ENCODE results near the gene ARL3.
"Not testable (repeated sequence)": the region's sequence is repeated elsewhere in the genome, so short reads cannot be mapped to it uniquely, and the experiment has no call there.

The ARL3 gene

DNA sequence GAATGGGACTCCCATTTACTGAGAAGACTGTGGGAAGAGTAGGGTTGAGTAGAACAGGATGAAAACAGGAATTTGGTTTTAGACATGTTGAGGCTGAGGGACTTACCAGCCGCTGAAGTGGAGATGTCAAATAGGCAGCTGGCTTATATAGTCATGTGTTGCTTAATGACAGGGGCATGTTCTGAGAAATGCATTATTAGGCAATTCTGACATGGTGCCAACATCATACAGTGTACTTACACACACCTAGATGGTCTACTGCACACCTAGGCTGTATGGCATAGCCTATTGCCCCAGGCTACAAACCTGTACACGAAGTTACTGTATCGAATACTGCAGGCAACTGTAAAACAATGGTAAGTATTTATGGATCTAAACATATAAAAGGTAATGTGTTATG is 17.5 kb downstream of the ARL3 start:
- DNase-seq (ENCODE audit: low read depth) = no peak
- H3K4me3 ChIP-seq (ENCODE audit: low read depth, low read length) = no peak overlapping the region
- in situ Hi-C loops (cut with HindIII; ENCODE audit: low sequenced_read_pairs) = no loop called here
- TF ChIP-seq, protein P1, sequence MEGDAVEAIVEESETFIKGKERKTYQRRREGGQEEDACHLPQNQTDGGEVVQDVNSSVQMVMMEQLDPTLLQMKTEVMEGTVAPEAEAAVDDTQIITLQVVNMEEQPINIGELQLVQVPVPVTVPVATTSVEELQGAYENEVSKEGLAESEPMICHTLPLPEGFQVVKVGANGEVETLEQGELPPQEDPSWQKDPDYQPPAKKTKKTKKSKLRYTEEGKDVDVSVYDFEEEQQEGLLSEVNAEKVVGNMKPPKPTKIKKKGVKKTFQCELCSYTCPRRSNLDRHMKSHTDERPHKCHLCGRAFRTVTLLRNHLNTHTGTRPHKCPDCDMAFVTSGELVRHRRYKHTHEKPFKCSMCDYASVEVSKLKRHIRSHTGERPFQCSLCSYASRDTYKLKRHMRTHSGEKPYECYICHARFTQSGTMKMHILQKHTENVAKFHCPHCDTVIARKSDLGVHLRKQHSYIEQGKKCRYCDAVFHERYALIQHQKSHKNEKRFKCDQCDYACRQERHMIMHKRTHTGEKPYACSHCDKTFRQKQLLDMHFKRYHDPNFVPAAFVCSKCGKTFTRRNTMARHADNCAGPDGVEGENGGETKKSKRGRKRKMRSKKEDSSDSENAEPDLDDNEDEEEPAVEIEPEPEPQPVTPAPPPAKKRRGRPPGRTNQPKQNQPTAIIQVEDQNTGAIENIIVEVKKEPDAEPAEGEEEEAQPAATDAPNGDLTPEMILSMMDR (IDR thresholded peaks at IDR 0.05; ENCODE audit: low read depth, low read length, missing control alignments) = no peak

GRCh38 chr10:102695401-102695800 is 18.8 kb downstream of the ARL3 start:
- H3K4me3 ChIP-seq (ENCODE audit: low read depth, low read length); in situ Hi-C loops (cut with HindIII; ENCODE audit: low sequenced_read_pairs); DNase-seq (ENCODE audit: low read depth): not testable (repeated sequence)

- no peak overlapping the region for H3K4me3 ChIP-seq (ENCODE audit: low read depth, low read length)
- TF ChIP-seq, protein P1 (IDR thresholded peaks at IDR 0.05; ENCODE audit: low read depth, low read length, missing control alignments) = no peak
- in situ Hi-C loops (cut with HindIII; ENCODE audit: low sequenced_read_pairs) = no loop called here
- DNase-seq (ENCODE audit: low read depth) = no peak
These were observed 22.7 kb downstream of the ARL3 start for GRCh38 chr10:102691285-102692066.

GRCh38 chr10:102683736-102684135 is 30.5 kb downstream of the ARL3 start:
- no peak for DNase-seq (ENCODE audit: low read depth)
- in situ Hi-C loops (cut with HindIII; ENCODE audit: low sequenced_read_pairs) = no loop called here
- TF ChIP-seq, protein P1 (IDR thresholded peaks at IDR 0.05; ENCODE audit: low read depth, low read length, missing control alignments) = no peak
- no peak overlapping the region for H3K4me3 ChIP-seq (ENCODE audit: low read depth, low read length)

DNA sequence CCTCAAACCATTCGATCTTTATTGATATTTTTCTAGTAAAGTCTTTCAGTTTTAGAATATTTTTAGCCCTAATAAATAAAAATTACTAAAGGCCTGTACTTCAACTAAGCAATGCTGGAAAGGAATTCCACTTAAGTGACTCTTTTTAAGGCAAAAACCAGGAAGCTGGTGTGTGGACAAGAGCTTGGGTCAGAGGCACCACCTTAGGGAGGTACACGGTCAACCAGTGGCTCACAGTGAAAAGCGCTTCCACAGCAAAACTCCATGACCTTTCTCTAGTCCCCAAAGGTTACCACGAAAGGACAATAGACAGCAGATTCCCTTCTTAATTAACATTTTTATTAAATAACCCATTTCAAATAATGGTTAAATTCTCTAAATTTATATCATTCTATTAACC is 31.2 kb downstream of the ARL3 start:
- H3K4me3 ChIP-seq (ENCODE audit: low read depth, low read length) = no peak overlapping the region
- no peak for DNase-seq (ENCODE audit: low read depth)
- in situ Hi-C loops (cut with HindIII; ENCODE audit: low sequenced_read_pairs) = no loop called here
- TF ChIP-seq, protein P1 (IDR thresholded peaks at IDR 0.05; ENCODE audit: low read depth, low read length, missing control alignments) = no peak

DNA sequence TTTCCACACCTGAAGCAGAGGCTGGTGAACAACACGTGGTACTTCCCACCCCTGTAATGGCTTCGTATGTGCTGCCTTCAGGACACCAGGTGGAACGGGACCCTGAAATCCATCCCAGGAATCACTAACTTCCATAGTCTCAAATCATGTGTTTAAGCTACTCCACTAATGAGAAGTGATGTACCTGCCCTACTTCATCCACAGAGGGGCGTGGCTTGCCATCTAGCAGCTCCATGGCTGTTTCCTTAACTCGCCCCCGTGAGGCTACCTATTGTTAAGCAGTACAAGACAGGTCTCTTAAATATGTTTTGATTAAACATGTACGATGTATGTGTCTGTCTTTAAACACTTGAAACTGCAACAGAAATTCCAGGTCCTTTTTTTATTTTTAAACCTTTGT is 31.8 kb downstream of the ARL3 start:
- in situ Hi-C loops (cut with HindIII; ENCODE audit: low sequenced_read_pairs) = no loop called here
- no peak overlapping the region for H3K4me3 ChIP-seq (ENCODE audit: low read depth, low read length)
- DNase-seq (ENCODE audit: low read depth) = no peak
- TF ChIP-seq, protein P1 (IDR thresholded peaks at IDR 0.05; ENCODE audit: low read depth, low read length, missing control alignments) = no peak

DNA sequence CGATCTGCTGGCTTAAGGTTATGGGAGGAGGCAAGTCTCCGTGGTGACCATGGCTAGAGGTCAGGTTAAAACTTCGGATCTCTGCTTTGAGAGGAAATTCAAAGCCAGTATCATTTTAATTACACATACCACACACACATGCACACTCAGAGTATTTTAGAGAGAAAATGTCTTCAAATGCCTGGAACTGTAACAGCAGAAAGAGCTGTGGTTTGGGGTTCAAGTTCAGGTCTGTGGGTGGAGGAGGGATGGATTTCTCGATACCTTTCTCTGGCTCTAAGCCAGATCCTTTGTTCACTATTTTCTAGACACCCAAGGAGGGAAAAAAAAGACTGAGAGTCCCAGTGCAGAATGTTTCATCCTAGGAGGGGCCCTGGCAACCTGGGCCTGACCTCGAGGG is 32.5 kb downstream of the ARL3 start:
- in situ Hi-C loops (cut with HindIII; ENCODE audit: low sequenced_read_pairs) = no loop called here

More for the DNA sequence above, 32.5 kb downstream of the ARL3 start:
- TF ChIP-seq, protein P1 (IDR thresholded peaks at IDR 0.05; ENCODE audit: low read depth, low read length, missing control alignments) = no peak
- DNase-seq (ENCODE audit: low read depth) = no peak
- H3K4me3 ChIP-seq (ENCODE audit: low read depth, low read length) = no peak overlapping the region

Data from astrocyte of the cerebellum (primary cell).